HG03571 (cell line): Measurements from ENCODE around the gene OSBPL10.
"Not testable (repeated sequence)": the region's sequence is repeated elsewhere in the genome, so short reads cannot be mapped to it uniquely, and the experiment has no call there.

Experiments
- ATAC-seq: cut with Tn5 transposase; IDR thresholded peaks from one replicate; pipeline ENCODE4 v1.9.1; 2021; ENCODE audit not compliant: unreplicated experiment

Gene OSBPL10

GRCh38 chr3:31783851-31784250, 197.2 kb downstream of the OSBPL10 start:
- ATAC-seq, result not testable (repeated sequence)

DNA sequence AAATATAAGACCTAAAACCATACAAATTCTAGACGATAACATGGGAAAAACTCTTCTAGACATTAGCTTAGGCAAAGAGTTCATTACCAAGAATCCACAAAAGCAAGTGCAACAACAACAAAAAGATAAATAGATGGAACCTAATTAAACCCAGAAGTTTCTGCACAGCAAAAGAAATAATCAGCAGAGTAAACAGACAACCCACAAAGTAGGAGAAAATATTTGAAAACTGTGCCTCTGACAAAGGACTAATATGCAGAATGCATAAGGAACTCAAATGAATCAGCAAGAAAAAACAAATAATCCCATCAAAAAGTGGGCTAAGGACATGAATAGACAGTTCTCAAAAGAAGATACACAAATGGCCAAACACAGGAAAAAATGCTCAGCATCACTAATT, 198.8 kb downstream of the OSBPL10 start:
- not testable (repeated sequence) for ATAC-seq

GRCh38 chr3:31779514-31779913, 201.5 kb downstream of the OSBPL10 start:
- ATAC-seq, result no peak

GRCh38 chr3:31777887-31778286, 203.2 kb downstream of the OSBPL10 start:
- ATAC-seq, result no peak

DNA sequence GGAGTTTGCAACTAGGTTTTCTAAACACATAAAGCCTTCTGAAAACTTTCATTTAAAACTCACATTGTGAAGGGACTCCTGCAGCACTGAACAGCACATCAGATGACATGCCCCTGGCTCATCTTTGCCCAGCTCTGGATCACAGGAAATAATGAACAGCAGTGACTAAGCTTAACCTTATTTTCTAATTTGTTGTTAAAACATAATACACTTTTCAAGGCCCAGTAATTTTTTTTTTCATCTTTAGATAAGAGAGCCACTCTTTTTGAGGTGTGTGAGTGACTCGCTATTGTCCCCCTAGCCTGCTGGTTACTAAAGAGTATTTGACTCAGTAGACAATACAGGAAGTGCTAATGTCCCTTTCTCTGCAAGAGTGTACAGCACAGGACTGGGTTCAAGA, 204.0 kb downstream of the OSBPL10 start:
- ATAC-seq, result no peak

- no peak for ATAC-seq
Observed at GRCh38 chr3:31776016-31776415, 205.0 kb downstream of the OSBPL10 start.

DNA sequence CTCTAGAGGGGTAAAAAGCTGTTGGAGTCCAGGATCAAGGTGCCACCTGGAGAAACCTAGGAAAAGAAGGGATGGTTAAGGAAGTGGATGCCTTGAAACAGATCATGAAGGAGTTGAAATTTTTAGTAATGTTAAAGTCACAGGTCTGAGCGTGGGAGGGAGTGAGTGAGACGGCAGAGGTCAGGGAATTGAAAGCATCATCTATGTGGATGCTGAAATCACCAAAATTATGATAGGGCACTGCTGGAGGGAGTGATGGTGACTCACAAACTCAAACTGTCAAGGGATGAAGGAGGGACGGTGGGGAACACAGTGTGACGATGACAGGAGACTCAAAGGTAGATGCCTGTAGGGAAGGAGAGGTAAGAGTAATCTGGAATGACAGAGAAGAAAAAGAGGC, 205.7 kb downstream of the OSBPL10 start:
- no peak for ATAC-seq

DNA sequence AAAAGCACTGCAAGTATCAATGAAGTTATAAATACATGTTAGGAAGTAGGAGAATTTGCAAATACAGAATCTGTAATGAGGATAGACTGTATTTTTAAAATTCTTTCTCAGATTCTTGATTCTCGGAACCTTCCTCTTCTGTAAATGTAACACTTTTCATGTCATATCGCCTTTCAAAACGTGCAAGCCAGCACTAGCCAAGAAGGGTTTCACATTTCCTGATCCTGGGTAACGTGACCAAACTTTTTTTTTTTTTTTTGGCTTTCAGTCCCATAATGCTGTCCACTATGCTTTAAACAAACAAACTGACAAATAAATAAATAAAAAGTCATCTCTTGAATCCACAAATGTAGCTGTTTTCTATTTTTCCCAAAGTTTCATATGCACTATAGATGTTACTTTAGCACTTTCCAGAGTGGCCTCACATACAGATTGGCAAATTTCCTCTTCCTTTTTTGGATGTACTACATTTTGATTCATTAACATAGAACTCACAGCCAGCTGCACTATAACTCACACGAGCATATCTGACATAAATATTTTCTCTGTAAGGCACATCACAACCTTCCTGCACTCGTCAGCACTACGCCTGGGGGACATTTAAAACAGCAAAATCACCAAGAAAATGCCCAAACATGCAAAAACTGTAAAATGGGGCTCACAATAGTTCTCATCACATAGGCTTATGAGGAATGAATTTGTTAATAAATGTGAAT, 208.1 kb downstream of the OSBPL10 start:
- no peak for ATAC-seq

- no peak for ATAC-seq
Observed at GRCh38 chr3:31772272-31772671, 208.8 kb downstream of the OSBPL10 start.

- no peak for ATAC-seq
Observed at GRCh38 chr3:31770822-31771326, 210.2 kb downstream of the OSBPL10 start.

GRCh38 chr3:31768479-31769125, 212.5 kb downstream of the OSBPL10 start:
- no peak for ATAC-seq

DNA sequence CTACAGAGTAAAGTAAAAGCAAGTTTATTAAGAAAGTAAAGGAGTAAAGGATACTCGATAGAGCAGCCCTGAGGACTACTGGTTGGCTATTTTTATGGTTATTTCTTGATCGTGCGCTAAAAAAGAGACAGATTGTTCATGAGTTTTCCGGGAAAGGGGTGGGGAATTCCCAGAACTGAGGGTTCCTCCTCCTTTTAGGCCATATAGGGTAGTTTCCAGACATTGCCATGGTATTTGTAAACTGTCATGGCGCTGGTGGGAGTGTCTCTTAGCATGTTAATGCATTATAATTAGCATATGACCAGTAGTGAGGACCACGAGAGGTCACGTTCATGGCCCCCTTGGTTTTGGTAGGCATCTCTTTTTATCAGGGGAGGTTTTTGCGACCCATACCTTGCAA, 213.1 kb downstream of the OSBPL10 start:
- ATAC-seq, result no peak

DNA sequence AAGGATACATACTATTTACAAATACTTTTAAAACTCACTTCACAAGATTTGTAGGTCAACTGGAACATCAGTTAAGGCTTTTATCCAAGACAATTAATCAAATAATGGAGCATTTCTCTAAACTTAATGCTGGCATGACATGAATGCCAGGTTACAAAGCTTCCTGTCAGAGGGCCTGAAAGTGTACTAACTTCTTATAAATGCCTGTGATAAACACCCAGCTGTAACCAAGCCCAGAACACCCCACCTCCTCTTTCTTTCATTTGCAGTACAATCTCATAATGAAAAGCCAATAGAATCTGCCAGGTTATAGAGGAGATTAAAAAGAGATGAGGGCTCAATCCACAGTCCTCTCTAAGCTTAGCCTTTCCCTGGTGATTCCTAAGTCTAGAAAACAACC, 214.4 kb downstream of the OSBPL10 start:
- no peak for ATAC-seq

GRCh38 chr3:31765871-31766270, 215.2 kb downstream of the OSBPL10 start:
- ATAC-seq, result no peak

- ATAC-seq, result no peak
Observed at GRCh38 chr3:31763731-31764130, 217.3 kb downstream of the OSBPL10 start.

DNA sequence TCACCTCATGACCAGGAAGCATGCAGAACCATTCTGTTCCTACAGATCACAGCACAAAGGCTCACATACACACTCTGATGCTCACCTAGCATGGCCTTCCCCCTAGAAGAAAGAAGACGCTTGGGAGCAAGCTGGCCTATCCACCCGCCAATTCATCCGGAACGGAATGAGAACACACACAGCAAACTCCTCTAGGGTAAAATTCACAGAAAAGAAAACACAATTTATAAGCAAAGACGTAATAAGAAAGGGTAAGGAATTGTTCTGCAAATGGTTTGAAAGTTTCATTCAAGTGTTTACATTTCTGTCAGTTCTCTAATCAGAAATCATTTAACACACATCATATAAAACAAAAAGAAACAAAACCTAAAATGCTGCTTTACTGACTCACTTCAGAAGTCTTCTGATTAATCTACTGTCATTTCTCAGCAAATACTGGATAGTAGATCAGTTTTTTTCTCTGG, 218.1 kb downstream of the OSBPL10 start:
- no peak for ATAC-seq

DNA sequence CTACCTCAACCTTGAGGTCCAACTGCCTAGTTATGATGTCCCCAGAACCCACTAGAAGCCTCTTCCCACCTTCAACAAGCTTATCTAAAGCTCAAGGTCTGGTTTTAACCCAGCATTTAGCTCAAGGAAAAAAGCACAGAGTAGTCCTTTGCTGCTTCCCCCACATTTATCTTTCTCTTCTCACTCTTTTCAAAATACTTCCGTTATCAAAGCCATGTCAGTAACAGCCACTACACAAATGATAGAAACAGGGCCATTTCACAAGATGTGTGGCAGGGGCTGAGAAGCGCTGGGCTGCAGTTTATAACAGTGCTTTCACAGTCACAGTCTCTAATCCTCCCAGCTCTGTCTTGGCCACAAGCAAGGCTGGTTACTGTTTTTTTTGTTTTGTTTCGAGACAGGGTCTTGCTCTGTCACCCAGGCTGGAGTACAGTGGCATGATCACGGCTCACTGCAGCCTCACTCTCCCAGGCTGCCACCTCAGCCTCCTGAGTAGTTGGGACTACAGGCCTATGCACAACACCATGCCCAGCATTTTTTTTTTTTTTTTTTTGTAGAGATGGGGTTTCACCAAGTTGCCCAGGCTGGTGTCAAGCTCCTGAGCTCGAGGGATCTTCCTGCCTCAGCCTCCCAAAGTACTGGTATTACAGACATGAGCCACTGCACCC, 218.8 kb downstream of the OSBPL10 start:
- no peak for ATAC-seq

DNA sequence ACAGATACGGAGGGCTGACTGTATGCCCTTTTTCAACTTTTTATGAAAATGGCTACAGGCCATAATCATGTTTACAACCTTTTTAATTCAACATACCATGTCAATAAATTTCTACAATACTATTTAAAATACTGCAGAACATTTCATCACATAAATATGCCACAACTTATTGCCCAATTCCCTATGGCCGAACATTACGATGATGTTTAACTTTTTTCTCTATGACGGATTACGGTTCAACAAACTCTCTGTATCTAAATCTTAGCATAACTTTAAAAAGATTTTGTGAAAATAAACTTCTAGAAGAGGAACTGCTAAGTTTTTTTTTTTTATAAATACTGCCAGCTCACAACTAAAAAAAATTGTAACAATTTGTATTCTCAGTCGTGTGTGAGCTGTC, 220.4 kb downstream of the OSBPL10 start:
- ATAC-seq, result no peak

- ATAC-seq, result no peak
Observed at GRCh38 chr3:31758322-31758965, 222.6 kb downstream of the OSBPL10 start.

DNA sequence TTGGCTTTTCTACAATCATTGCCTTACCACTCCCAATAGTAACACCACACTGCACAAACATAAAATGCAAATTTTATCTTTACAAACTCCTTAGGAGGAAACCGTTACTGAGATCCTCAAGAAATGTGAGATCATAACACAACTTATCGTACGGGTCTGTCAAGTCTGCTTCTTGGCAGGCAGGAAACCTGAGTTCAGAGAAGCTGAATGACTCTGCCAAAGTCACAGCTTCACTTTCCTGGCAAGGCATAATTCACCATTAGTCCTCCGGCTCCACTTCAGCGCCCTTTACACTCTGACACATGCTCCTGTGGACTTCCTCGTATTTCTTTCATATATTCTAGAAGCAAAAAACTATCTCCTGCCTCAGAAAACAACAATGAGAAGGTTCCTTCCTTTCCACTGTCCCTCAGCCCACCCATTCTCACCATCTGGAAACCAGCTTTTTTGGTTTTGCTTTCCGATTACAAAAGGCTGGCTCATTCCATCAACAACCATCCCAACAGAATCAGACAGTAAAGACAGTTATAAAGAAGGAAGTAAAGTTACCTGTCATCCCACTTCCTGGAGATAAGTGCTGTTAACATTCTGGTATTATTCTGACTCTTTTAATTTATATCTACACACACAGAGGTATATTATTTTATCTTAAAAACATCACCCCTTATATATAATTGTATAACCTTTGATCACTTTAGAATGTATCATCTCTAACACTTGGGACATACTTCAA, 225.0 kb downstream of the OSBPL10 start:
- ATAC-seq, result no peak
